Fibroblast of villous mesenchyme (primary cell): ENCODE measurements around the gene OSBPL8. TPM values are rescaled to one million over a fixed set of nuclear protein-coding genes. Genes with fewer than 3 reads are reported as not detected.

ENCODE experiments used
- DNase-seq: peaks from one replicate; pipeline ENCODE4 v3.0.0-alpha.2; 2010; ENCODE audit warnings: low read depth
- H3K4me3 ChIP-seq: 2 replicates; pipeline ENCODE4 v1.5.1; 2011; ENCODE audit warnings: low read depth, mild to moderate bottlenecking, low read length
- total RNA-seq: library from RNA; depleted of rRNA; stranded (reverse); fragments of >200 nt; gene quantifications from 2 replicates; pipeline ENCODE4 v1.2.3, GENCODE V29; 2012
- TF ChIP-seq, protein P1 (sequence below): IDR thresholded peaks from 2 replicates; pipeline ENCODE4 v1.5.1; 2012; ENCODE audit warnings: low read depth, mild to moderate bottlenecking, low read length; ENCODE audit not compliant: insufficient read depth

Gene OSBPL8, protein sequence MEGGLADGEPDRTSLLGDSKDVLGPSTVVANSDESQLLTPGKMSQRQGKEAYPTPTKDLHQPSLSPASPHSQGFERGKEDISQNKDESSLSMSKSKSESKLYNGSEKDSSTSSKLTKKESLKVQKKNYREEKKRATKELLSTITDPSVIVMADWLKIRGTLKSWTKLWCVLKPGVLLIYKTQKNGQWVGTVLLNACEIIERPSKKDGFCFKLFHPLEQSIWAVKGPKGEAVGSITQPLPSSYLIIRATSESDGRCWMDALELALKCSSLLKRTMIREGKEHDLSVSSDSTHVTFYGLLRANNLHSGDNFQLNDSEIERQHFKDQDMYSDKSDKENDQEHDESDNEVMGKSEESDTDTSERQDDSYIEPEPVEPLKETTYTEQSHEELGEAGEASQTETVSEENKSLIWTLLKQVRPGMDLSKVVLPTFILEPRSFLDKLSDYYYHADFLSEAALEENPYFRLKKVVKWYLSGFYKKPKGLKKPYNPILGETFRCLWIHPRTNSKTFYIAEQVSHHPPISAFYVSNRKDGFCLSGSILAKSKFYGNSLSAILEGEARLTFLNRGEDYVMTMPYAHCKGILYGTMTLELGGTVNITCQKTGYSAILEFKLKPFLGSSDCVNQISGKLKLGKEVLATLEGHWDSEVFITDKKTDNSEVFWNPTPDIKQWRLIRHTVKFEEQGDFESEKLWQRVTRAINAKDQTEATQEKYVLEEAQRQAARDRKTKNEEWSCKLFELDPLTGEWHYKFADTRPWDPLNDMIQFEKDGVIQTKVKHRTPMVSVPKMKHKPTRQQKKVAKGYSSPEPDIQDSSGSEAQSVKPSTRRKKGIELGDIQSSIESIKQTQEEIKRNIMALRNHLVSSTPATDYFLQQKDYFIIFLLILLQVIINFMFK
- 135 and 148 TPM in 2 replicates for total RNA-seq

DNA sequence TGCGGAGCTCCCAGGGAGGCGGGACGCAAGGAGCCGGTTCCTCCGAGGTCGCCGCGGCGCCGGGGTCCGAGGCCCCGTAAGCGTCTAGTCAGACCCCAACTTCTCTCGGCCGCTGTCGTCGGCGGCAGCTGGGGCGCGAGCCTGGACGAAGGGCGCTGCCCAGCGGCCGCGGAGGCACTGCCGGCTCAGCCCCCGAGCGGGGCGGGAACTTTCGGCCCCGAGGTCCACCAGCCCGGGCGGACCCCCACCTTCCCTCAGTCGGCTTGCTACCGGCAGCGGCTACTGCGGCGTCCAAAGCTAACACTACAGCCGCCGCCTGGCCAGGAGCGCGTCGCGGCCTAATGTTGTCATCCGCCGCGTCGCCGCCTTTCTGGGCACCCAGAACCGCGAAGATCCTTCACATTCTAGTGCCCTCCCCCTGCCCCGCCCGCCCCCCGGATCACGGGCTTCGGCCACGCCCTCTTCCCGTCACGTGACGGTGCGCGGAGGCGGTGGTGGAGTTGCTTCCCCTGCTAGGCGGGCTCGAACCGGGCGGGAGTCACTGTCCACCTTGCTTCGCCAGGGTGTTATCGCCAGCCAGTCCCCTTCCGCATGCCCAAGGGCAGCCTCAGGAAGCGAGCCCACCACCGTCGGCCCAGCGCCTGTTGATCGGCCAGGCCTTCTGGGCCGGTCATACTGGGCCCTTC, at the start of gene OSBPL8:
OSBPL8 (minus strand) TSS at position 372 of the 686 bp plus-strand sequence. CDS start 72,220 bp downstream, outside the sequence.
- DNase-seq = peak; percentile 91
- TF ChIP-seq, protein P1, sequence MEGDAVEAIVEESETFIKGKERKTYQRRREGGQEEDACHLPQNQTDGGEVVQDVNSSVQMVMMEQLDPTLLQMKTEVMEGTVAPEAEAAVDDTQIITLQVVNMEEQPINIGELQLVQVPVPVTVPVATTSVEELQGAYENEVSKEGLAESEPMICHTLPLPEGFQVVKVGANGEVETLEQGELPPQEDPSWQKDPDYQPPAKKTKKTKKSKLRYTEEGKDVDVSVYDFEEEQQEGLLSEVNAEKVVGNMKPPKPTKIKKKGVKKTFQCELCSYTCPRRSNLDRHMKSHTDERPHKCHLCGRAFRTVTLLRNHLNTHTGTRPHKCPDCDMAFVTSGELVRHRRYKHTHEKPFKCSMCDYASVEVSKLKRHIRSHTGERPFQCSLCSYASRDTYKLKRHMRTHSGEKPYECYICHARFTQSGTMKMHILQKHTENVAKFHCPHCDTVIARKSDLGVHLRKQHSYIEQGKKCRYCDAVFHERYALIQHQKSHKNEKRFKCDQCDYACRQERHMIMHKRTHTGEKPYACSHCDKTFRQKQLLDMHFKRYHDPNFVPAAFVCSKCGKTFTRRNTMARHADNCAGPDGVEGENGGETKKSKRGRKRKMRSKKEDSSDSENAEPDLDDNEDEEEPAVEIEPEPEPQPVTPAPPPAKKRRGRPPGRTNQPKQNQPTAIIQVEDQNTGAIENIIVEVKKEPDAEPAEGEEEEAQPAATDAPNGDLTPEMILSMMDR = peak; percentile 31
- peak within 1 kb of the TSS; percentile 98 for H3K4me3 ChIP-seq

DNA sequence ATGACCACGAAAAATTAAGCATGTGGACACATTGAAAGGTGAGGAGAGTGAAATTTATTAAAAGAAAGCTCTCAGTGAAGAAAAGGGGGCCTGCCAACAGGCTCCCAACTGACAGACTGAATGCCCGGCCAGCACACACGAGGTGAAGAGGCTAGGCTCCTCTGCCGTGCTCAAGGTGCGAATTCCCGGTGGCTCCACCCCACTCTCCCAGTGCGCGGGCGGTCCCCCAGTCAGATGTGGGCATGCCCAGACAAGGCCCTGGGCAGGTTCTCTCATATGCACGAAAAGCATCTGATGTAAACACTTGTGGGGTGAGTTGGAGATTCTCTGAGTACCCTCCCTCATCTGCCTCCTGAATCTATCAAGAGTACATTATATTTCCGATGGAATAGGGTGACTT, 48.5 kb upstream of the OSBPL8 start:
- H3K4me3 ChIP-seq = no peak overlapping the region
- DNase-seq = no peak
- TF ChIP-seq, protein P1 = no peak

DNA sequence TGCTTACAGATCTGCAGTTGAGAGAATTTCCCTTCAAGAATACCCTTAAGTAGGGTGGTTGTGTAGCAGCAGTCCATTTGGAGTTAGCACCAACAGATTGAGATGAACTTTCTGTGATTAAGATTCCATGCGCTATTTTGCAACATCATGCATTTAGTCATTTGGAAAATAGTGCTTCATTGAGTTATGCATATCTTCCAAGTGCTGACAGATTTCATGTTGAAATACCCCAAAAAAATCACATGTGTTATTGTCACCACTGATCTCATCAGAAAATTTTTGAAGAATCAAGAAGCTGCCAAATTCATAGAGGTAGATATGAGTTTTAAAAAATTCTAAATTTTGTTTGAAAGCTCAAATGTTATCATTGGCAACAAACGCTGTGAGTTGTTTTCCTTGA, 35.5 kb upstream of the OSBPL8 start:
- no peak for DNase-seq
- no peak overlapping the region for H3K4me3 ChIP-seq
- TF ChIP-seq, protein P1 = no peak

DNA sequence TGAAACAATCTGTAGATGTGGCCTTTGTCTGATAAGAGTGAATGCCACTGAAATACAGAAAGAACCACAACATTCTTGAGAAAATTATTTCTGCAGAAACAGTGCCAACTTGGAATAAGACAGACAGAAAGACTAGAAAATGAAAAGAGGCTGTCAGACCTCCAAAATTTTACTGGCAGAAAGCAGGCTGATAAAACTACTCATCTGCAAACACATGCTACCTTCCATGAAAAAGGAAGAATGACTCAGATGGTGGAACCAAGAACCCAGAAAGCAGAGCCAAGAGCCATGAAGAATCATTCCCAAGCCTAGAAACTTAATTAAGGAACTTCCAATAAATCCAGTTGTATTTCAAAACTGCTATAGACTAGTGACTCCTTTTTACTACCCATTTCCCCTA, 31.9 kb upstream of the OSBPL8 start:
- no peak for DNase-seq
- no peak overlapping the region for H3K4me3 ChIP-seq
- TF ChIP-seq, protein P1 = no peak

DNA sequence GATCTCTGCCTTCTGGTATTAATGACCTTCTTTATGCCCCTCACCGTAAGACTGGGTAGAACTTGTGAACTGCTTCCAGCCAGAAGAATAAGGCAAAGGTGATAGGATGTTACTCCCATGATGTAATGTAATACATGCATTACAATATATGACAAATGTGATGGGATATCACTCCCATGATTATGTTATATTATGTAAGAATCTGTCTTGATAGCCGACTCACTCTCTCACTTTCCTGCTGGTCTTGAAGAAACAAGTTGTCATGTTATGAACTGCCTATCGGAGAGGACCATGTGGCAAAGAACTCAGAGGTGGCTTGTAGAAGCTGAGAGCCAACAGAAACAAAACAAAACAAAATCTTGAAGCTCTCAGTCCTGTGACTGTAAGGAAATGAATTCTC, 30.6 kb upstream of the OSBPL8 start:
- no peak for DNase-seq
- TF ChIP-seq, protein P1 = no peak
- H3K4me3 ChIP-seq = no peak overlapping the region

DNA sequence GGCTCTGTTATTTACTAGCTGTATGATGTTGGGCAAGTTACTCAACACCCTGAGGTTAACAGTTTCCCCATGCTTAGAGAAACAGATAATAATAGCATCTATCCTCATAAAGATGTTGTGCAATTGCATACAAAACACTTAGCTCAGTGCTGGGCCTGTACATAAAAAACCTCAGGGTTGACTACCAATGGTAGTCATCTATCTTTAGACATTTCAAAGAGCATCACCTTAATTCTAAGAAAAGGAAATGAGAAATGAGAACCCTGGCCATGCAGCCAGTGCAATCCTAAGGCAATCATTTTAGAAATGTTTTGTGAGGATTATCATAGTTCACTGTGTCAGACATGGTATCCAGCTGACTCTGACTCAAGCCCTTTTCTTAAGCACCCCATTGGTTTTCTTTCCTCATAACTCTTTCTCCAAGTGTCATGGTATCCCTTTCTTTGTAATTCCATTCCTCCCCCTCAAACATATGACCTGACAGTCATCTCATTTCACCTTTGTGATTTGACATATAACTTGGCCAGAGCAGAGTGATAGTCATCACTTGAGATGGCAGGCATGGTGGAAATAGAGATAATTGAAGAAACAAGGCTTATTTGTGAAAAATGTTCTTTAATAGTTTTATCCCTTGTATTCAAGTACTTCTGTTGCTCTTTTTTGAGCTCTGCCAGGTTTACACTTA, 29.5 kb upstream of the OSBPL8 start:
- H3K4me3 ChIP-seq = no peak overlapping the region
- TF ChIP-seq, protein P1 = no peak
- DNase-seq = peak; percentile 98
